Neural cell (in vitro differentiated cells): Measurements from ENCODE around the gene FANCC.
"Not testable (repeated sequence)": the region's sequence is repeated elsewhere in the genome, so short reads cannot be mapped to it uniquely, and the experiment has no call there.

Source experiments
- CTCF ChIP-seq: fragments of 450-650 bp; IDR thresholded peaks from 2 replicates; pipeline ENCODE4 v1.5.1; 2014; ENCODE audit warnings: antibody characterized with exemption, mild to moderate bottlenecking, moderate library complexity; ENCODE audit not compliant: poor library complexity, severe bottlenecking
- EP300 ChIP-seq: fragments of 450-650 bp; conservative IDR thresholded peaks from 2 replicates; pipeline ENCODE4 v1.6.1; 2014; ENCODE audit warnings: antibody characterized with exemption, mild to moderate bottlenecking, moderate library complexity; ENCODE audit not compliant: poor library complexity, severe bottlenecking
- EZH2 ChIP-seq: fragments of 200-600, 300-800 bp; shearing (Covaris generic), sonication (generic); IDR thresholded peaks from 2 replicates; pipeline ENCODE4 v1.6.1; 2014; ENCODE audit warnings: antibody characterized with exemption, low read length, borderline replicate concordance, mild to moderate bottlenecking; ENCODE audit not compliant: insufficient read depth, poor library complexity, severe bottlenecking
- POLR2AphosphoS5 ChIP-seq: IDR thresholded peaks from 2 replicates; pipeline ENCODE4 v1.6.1; 2012
- REST ChIP-seq: IDR thresholded peaks from 2 replicates; pipeline ENCODE4 v1.6.1; 2012; ENCODE audit warnings: borderline replicate concordance
- TAF1 ChIP-seq: IDR thresholded peaks from 2 replicates; pipeline ENCODE4 v1.6.1; 2012; ENCODE audit warnings: low read depth

- not testable (repeated sequence) for TF ChIP-seq CTCF, EZH2, POLR2AphosphoS5, REST, EP300, TAF1
Observed at GRCh38 chr9:95203019-95203418, 114.5 kb downstream of the FANCC start.
